ENCODE results near the gene HOXA3. TPM values are rescaled to one million over a fixed set of nuclear protein-coding genes. Genes with fewer than 3 reads are reported as not detected.
A peak's percentile ranks its signal among the peaks of the same experiment; 100 is the strongest.

The HOXA3 gene
- total and polyA plus RNA-seq, 4 experiments from 2014 or later: 0.07 TPM; not detected in 3

DNA sequence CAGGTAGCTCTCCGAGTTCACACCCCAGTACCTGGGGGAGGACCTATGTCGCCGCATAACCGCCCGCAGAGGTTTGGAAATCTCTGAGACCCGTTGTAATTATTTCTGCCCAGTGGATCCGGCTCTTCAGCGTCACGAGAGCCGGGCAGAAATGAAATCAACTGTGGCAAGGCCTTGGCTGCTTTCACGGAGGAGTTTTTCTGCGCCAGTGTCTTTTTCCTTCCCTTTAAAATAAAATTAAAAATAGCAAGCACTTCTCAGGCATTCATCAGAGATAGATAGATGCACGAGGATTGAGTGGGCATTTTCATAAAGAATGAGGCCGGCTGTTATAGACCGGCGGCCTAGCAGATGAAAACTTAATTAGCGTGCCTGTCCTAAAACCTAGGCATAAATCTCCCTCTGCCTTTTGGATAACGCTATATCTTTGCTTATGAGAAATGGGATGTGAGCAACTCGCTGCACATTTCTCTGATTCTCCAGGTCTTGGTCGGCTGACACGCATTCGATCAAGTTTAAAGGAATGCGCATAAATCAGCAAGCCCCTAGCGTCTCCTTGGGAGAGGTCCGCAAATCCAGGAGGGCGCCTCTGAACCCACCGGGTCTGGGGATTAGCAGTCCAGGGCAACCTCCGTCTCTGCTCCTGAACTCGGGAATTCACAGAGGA lies 41.1 kb upstream of the HOXA3 start:
- peaks cover 69 to 78% of the 10 kb centered on the region in 2 donors for H3K27me3 Mint-ChIP-seq
- intact Hi-C loops (cut with micrococcal nuclease): loop anchor here (10.0 kb wide), 1 partner anchor 981 kb away; no protein-coding TSS in a partner anchor
- Histone ChIP-seq H3K9me3 (ENCODE audit: control insufficient read depth in 1 of 2, low read length in 2 of 2) (no peaks in the 10 kb centered on the region), H3K4me3 (ENCODE audit: low read length in 2 of 2) (no peak overlapping the region), H3K27ac (ENCODE audit: low read depth, low read length) (no peak overlapping the region), H3K27me3 (ENCODE audit: insufficient read depth, low read length) (peaks cover 86% of the 10 kb centered on the region), H3K4me1 (ENCODE audit: insufficient read depth, low read length) (peaks cover 40% of the 10 kb centered on the region), H3K36me3 (ENCODE audit: insufficient read depth, low read length) (no peaks in the 10 kb centered on the region)
- H3K9me3 Mint-ChIP-seq: peaks cover 0 to 7% (median 2%) of the 10 kb centered on the region in 8 donors
- no peak for DNase-seq
- H3K27ac Mint-ChIP-seq: peak overlapping the region in 2 of 7 donors; percentile 9 to 62
- peaks cover 16 to 57% (median 27%) of the 10 kb centered on the region in 4 donors for H3K4me1 Mint-ChIP-seq
- peak overlapping the region in 6 of 8 donors; percentile 38 to 61 (median 50) for H3K4me3 Mint-ChIP-seq
- CTCF ChIA-PET (ENCODE audit: partially characterized antibody): interaction anchor here (1.3 to 3.3 kb wide), 2 partner anchors 15 to 829 kb away, joined by 3 to 39 read pairs; no protein-coding TSS in a partner anchor
- H3K36me3 Mint-ChIP-seq: no peaks in the 10 kb centered on the region
- POLR2A ChIA-PET (ENCODE audit: partially characterized antibody): interaction anchor here (0.7 to 1.3 kb wide), 2 partner anchors 26 to 43 kb away, joined by 3 to 4 read pairs; no protein-coding TSS in a partner anchor

DNA sequence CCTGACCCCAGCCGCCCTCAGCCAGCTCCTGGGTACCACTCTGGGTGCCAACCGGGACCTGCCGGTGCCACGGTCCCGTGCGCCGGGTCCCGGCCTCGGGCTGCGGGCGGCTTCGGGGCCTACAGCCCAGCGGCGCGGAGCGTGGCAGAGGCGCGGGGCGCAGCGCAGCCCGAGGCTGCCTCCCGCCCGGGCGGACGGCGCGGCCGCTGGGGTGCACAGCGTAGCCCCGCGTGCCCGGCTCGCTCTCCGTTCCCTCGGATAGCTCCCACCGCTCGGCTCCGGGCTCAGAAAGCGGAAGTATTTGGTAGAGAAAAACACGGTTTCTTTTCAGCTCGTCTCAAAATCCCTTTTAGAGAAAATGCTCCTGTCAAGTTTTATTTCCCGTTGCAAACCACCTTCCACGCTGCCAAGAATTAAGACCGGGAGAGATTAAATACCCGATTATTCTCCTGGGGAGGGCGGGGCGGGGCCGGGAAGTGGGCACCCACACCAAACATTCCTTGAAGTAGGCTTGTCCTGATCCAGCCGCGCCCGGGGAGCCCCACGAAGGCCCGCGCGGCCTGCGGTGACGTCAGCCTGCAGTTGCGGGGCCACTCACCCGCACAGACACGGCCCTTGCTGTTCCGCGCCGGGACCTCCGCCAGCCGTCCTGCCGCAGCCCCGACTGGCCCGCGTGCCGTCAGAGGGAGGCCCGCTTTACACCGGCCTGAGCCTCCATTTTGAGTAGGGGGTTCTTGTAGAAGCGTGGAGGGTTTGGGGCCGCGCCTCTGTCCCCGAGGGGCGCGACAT lies 40.4 kb upstream of the HOXA3 start:
- DNase-seq: no peak
- peaks cover 42% of the 10 kb centered on the region for H3K4me1 ChIP-seq (ENCODE audit: insufficient read depth, low read length)
- POLR2A ChIA-PET (ENCODE audit: partially characterized antibody): interaction anchor here (1.3 kb wide), 2 partner anchors 20 to 43 kb away, joined by 3 to 4 read pairs; no protein-coding TSS in a partner anchor

DNA sequence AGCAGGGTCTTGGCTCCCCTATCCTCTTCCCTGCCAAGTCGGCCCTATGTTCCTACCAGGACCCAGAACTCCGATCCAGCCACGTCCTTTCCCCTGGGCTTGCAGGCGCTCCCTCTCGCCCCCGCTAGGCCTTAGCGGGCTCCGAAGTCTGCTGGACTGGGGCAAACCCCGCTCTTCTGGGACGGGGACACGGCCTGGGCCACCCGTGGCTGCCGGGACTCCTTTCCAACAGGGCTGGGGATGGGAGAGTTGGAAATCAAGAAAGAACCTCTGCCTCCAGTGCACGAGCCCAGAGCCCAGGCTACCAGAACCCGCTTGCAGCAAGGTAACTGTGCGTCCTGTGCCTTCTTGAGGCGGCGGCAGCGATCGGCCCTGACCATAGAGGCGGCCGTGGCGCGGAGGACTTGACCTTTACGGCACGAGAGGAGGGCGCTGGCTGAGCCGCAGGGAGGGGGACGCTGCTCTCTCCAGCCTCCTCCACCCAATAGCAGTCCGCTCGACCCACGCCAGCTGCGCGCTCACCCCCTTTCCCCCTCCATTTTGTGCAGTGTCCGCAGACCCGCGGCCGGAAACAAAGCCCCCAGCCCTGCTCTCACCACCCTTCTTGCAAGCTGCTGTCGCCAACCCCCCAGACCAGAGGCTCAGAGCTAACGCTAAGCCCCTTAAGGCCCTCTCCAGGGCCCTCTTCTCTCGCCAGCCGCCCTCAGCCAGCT lies 39.6 kb upstream of the HOXA3 start:
- ChIA-PET CTCF (ENCODE audit: partially characterized antibody) (interaction anchor here (1.2 to 1.3 kb wide), 2 partner anchors 13 to 15 kb away, joined by 3 to 4 read pairs; no protein-coding TSS in a partner anchor), POLR2A (ENCODE audit: partially characterized antibody) (interaction anchor here (1.3 kb wide), 2 partner anchors 19 to 42 kb away, joined by 3 to 4 read pairs; no protein-coding TSS in a partner anchor)
- H3K27me3 Mint-ChIP-seq: peaks cover 68 to 78% of the 10 kb centered on the region in 2 donors
- no peak for DNase-seq
- H3K4me3 Mint-ChIP-seq: peak overlapping the region in 7 of 8 donors; percentile 57 to 80 (median 71)
- Histone ChIP-seq H3K36me3 (ENCODE audit: insufficient read depth, low read length) (no peaks in the 10 kb centered on the region), H3K27me3 (ENCODE audit: insufficient read depth, low read length) (peaks cover 86% of the 10 kb centered on the region), H3K27ac (ENCODE audit: low read depth, low read length) (no peak overlapping the region), H3K4me3 (ENCODE audit: low read length in 2 of 2) (no peak overlapping the region), H3K4me1 (ENCODE audit: insufficient read depth, low read length) (peaks cover 47% of the 10 kb centered on the region), H3K9me3 (ENCODE audit: control insufficient read depth in 1 of 2, low read length in 2 of 2) (no peaks in the 10 kb centered on the region)
- peaks cover 14 to 62% (median 35%) of the 10 kb centered on the region in 4 donors for H3K4me1 Mint-ChIP-seq
- peaks cover 0 to 2% (median 0%) of the 10 kb centered on the region in 8 donors for H3K9me3 Mint-ChIP-seq
- intact Hi-C loops (cut with micrococcal nuclease): loop anchor here (10.0 kb wide), 1 partner anchor 983 kb away; no protein-coding TSS in a partner anchor
- H3K36me3 Mint-ChIP-seq: no peaks in the 10 kb centered on the region
- peak overlapping the region in 4 of 7 donors; percentile 29 to 89 (median 62) for H3K27ac Mint-ChIP-seq

More for the DNA sequence above, 40.4 kb upstream of the HOXA3 start:
- CTCF ChIA-PET (ENCODE audit: partially characterized antibody): interaction anchor here (1.2 to 1.3 kb wide), 2 partner anchors 14 to 15 kb away, joined by 3 to 4 read pairs; no protein-coding TSS in a partner anchor
- Mint-ChIP-seq H3K4me3 (peak overlapping the region; percentile 36 to 81 (median 73)), H3K27ac (peak overlapping the region in 2 of 7 donors; percentile 7 to 44), H3K27me3 (peaks cover 68 to 78% of the 10 kb centered on the region in 2 donors), H3K4me1 (peaks cover 17 to 57% (median 30%) of the 10 kb centered on the region in 4 donors), H3K9me3 (peaks cover 0 to 6% (median under 1%) of the 10 kb centered on the region in 8 donors), H3K36me3 (no peaks in the 10 kb centered on the region)
- peak overlapping the region in 1 of 2 donors; percentile 21 for H3K4me3 ChIP-seq (ENCODE audit: low read length in 2 of 2)
- no peaks in the 10 kb centered on the region for H3K9me3 ChIP-seq (ENCODE audit: control insufficient read depth in 1 of 2, low read length in 2 of 2)
- intact Hi-C loops (cut with micrococcal nuclease): loop anchor here (10.0 kb wide), 1 partner anchor 982 kb away; no protein-coding TSS in a partner anchor
- no peak overlapping the region for H3K27ac ChIP-seq (ENCODE audit: low read depth, low read length)
- no peaks in the 10 kb centered on the region for H3K36me3 ChIP-seq (ENCODE audit: insufficient read depth, low read length)
- H3K27me3 ChIP-seq (ENCODE audit: insufficient read depth, low read length): peaks cover 86% of the 10 kb centered on the region

GRCh38 chr7:27191161-27191731 lies 38.9 kb upstream of the HOXA3 start:
- POLR2A ChIA-PET (ENCODE audit: partially characterized antibody): interaction anchor here (0.7 to 1.6 kb wide), 3 partner anchors 8 to 23 kb away, joined by 3 read pairs; no protein-coding TSS in a partner anchor

GRCh38 chr7:27189997-27190748 lies 37.8 kb upstream of the HOXA3 start:
- POLR2A ChIA-PET (ENCODE audit: partially characterized antibody): interaction anchor here (0.7 to 1.7 kb wide), 4 partner anchors 8 to 25 kb away, joined by 3 to 5 read pairs (median 3); partner anchors contain the start of gene HOXA9
- peaks cover 62% of the 10 kb centered on the region for H3K4me1 ChIP-seq (ENCODE audit: insufficient read depth, low read length)
- peaks cover 76 to 81% of the 10 kb centered on the region in 2 donors for H3K27me3 Mint-ChIP-seq
- intact Hi-C loops (cut with micrococcal nuclease): loop anchor here (10.0 kb wide), 1 partner anchor 985 kb away; no protein-coding TSS in a partner anchor
- no peaks in the 10 kb centered on the region for H3K36me3 ChIP-seq (ENCODE audit: insufficient read depth, low read length)
- H3K9me3 ChIP-seq (ENCODE audit: control insufficient read depth in 1 of 2, low read length in 2 of 2): no peaks in the 10 kb centered on the region
- H3K9me3 Mint-ChIP-seq: peaks cover 0 to 7% (median 0%) of the 10 kb centered on the region in 8 donors
- H3K27ac Mint-ChIP-seq: peak overlapping the region in 1 of 7 donors; percentile 89
- H3K4me3 ChIP-seq (ENCODE audit: low read length in 2 of 2): no peak overlapping the region
- CTCF ChIA-PET (ENCODE audit: partially characterized antibody): interaction anchor here (0.9 to 4.9 kb wide), 5 partner anchors 8 to 29 kb away, joined by 3 to 38 read pairs (median 3); no protein-coding TSS in a partner anchor
- peaks cover 96% of the 10 kb centered on the region for H3K27me3 ChIP-seq (ENCODE audit: insufficient read depth, low read length)
- H3K4me3 Mint-ChIP-seq: peak overlapping the region in 6 of 8 donors; percentile 35 to 77 (median 57)
- DNase-seq: no peak
- peaks cover 0 to 1% of the 10 kb centered on the region in 2 donors for H3K36me3 Mint-ChIP-seq
- H3K27ac ChIP-seq (ENCODE audit: low read depth, low read length): no peak overlapping the region
- H3K4me1 Mint-ChIP-seq: peaks cover 26 to 74% (median 46%) of the 10 kb centered on the region in 4 donors

More at GRCh38 chr7:27191161-27191731, 38.9 kb upstream of the HOXA3 start:
- peaks cover 86% of the 10 kb centered on the region for H3K27me3 ChIP-seq (ENCODE audit: insufficient read depth, low read length)
- DNase-seq: no peak
- no peak overlapping the region for H3K4me3 ChIP-seq (ENCODE audit: low read length in 2 of 2)
- peaks cover 17 to 65% (median 36%) of the 10 kb centered on the region in 4 donors for H3K4me1 Mint-ChIP-seq
- H3K9me3 Mint-ChIP-seq: peaks cover 0 to 4% (median 0%) of the 10 kb centered on the region in 8 donors
- no peaks in the 10 kb centered on the region for H3K36me3 Mint-ChIP-seq
- no peaks in the 10 kb centered on the region for H3K36me3 ChIP-seq (ENCODE audit: insufficient read depth, low read length)
- H3K4me3 Mint-ChIP-seq: peak overlapping the region in 1 of 8 donors; percentile 75
- peaks cover 71 to 76% of the 10 kb centered on the region in 2 donors for H3K27me3 Mint-ChIP-seq
- H3K27ac Mint-ChIP-seq: peak overlapping the region in 2 of 7 donors; percentile 16 to 89
- CTCF ChIA-PET (ENCODE audit: partially characterized antibody): interaction anchor here (0.8 to 4.9 kb wide), 4 partner anchors 9 to 1340 kb away, joined by 3 to 38 read pairs (median 4); no protein-coding TSS in a partner anchor
- peaks cover 51% of the 10 kb centered on the region for H3K4me1 ChIP-seq (ENCODE audit: insufficient read depth, low read length)
- intact Hi-C loops (cut with micrococcal nuclease): loop anchor here (10.0 kb wide), 1 partner anchor 984 kb away; no protein-coding TSS in a partner anchor
- H3K9me3 ChIP-seq (ENCODE audit: control insufficient read depth in 1 of 2, low read length in 2 of 2): no peaks in the 10 kb centered on the region
- H3K27ac ChIP-seq (ENCODE audit: low read depth, low read length): no peak overlapping the region
